ENCODE results near the gene NUP88.
"Not testable (repeated sequence)": the region's sequence is repeated elsewhere in the genome, so short reads cannot be mapped to it uniquely, and the experiment has no call there.

Gene NUP88

DNA sequence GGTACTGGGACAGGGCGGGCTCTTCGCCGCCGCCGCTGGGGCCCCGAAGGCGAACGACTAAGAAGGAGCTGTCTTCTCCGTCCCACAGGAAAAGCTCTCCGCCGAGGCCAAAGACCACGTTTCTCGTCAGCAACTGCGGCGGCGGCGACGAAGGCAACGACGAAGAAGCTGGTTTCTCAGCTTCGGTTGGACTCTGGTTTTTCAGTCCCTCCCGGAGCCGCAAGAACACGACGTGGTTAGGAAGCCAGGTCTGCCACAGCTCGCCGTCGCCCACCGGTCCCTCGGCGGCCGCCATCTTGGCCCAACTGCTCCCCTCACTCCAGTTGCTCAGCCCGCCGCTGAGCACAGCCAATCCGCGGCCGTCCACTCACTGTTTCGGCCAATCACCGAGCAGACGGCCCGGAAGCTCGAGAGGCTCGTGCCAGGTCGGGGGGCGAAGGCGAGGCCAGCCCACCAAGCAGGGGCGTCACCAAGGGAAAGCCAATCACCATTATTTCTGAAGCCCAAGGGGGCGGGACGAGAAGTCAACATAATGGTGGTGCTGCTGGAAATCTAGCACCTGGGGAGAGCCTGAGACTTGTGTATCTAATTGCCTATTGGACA lies at the start of gene NUP88:
TSS of gene NUP88 (minus strand) at position 307 of the 603 bp plus-strand sequence. CDS start at position 295, 12 bp downstream.
- peak; percentile 90 to 96 for DNase-seq (ENCODE audit: low read depth in 2 of 2)

DNA sequence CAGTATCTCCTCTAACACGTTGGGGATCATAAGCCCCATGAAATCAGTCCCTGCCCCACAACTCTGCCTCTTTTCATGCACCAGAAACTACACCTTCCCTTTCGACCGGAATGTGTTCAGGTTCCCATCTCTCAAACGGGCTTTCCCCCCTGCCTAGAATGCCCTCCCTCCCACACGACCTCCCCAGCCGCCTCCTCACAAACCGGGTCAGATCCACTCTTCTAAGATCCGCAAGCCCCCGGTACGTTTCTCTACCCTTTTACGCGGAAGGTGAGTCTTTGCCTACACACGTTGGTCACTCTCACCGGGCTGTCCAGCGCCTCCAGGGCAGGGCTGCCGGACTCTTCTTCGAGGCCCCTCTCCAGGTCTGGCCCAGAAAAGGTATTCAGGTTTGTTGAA lies 48.6 kb upstream of the NUP88 start:
- no peak for DNase-seq (ENCODE audit: low read depth in 2 of 2)

DNA sequence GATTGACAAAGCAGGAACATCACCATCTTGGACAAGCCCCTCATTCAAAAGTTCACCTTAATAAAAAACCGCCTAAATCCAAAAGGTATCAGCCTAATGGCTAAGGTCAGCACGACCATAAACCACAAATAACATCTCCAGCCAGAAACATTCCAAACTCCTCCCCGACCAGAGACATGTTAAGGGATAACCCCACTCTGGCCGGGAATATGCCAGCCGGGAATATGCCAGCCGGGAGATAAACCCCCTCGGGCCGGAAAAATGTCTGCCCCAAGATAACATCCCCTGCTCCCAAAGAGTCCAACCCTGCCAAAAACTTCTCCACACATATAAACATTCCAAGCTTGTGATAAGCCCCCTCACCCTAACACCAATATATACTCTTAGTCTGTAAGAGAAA lies 48.0 kb upstream of the NUP88 start:
- DNase-seq (ENCODE audit: low read depth in 2 of 2) = no peak

DNA sequence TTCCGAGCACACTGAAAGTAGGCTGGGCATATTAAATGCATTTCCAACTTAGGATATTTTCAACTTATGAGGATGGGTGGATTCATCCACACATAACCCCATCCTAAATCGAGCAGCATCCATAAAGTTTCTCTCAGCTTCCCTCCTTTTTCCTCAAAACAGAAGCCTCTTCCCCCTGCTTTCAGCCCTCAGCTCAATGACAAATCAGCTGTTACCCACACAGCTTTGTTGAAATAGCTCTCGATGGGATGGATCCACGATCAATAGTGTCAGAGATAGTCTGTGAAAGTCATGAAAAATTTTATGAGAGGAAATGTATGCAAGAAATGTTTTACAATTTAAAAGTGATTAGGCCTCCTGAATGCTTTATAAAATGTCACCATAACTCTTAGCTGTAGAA lies 46.8 kb upstream of the NUP88 start:
- DNase-seq (ENCODE audit: low read depth in 2 of 2) = no peak

DNA sequence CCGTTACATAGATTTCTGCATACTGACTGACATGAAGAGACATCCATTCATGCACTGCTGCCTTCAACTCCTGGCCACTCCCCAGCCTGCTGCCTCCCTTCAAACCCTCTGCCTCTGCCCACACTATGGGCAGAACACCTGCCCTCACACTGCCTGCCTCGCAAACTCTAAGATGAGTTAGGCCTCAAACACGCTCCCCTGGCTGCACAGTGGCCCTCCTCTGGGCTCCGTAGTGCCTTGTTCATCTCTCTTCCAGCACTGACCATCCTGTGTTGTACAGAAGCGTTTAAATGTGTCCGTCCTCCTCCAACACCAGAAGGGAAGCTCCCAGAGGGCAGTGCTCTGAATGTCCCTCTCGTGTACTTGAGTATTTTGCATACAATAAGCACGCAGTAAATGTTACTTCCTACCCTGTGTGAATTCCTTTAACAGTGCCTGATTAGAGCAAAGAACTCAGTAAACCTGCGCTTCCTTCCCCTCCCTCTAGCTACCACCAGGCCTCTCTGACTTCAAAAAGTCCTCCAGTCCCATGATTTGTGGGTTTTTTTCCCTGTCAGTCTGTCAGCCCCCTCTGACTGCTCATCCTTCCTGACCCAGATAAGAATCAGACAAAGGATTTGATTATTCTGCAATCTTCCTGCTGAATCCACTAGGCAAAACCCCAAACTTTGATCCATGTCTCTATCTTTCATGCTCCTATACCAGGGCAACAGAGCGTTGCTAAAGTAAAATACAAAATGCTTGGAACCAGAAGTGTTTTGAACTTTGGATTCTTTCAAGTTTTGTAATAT lies 45.5 kb upstream of the NUP88 start:
- no peak for DNase-seq (ENCODE audit: low read depth in 2 of 2)

DNA sequence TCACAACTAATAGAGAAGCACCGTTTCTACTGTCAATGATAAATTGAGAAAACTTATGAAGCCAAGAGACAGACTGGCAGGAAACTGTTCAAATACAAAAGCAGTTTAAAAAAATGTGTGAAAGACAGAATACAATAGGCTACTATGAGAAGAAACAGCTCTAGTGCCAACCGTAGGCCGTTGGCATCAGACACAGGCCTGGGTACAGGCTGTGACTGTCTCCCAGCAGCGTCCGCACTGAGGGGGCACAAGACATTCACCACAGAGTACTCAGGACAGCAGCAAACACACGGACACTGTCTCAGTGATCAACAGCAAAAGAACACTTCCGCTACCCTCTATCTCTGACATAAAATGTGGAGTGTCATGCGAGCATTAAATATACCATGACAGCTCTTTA lies 27.3 kb upstream of the NUP88 start:
- no peak for DNase-seq (ENCODE audit: low read depth in 2 of 2)

DNA sequence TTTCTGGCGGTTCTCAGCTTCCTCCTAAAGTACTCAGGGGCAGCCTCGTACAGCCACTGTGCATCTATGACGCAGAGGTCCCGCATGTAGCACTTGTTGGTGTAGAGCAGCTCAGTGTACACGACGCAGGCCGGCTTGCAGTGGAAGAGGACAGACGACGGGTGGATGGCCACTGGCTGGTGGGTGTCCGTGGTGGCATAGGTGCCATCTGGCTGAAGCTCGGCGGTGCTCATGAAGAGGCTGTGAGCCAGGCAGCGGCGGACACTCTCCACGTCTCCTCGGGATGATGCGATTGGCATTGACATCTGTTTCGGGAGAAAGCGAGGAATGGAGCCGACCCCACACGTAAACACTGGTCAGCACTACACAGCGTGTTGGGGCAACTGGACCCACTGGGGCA lies 24.7 kb upstream of the NUP88 start:
- DNase-seq (ENCODE audit: low read depth in 2 of 2) = no peak

DNA sequence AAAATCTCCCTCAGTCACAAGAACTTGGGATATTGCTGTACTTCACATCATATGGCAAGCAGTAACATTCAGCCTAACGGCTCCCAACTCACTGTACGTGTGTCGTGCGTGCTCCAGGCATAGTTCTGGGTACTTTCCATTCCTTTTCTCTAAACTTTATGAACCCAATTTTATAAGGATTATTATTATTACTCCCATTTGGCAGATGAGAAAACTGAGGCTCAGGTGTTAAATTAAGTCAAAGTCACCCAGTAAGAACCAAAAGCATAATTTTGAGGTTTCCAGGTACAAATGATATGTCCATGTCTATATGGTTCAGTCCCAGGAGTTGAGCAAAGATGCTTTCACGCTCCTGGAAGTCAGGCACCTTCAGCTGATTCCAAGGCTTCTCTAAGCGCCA lies 24.3 kb upstream of the NUP88 start:
- DNase-seq (ENCODE audit: low read depth in 2 of 2) = no peak

DNA sequence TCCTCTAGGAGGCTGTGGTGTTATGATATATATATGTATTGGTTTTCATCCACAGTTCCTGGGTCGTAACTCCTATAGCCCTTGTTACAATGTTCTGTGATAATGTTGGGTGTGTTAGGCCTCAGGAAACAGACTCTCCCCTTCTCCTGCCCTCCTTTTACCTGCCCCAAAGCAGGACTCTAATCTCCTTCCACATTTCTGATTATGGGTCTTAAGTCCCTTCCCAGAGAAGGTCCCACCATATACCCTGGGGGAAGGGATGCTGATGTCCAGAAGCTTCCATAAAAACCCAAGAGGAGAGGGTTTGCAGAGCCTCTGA lies 19.9 kb upstream of the NUP88 start:
- no peak for DNase-seq (ENCODE audit: low read depth in 2 of 2)

DNA sequence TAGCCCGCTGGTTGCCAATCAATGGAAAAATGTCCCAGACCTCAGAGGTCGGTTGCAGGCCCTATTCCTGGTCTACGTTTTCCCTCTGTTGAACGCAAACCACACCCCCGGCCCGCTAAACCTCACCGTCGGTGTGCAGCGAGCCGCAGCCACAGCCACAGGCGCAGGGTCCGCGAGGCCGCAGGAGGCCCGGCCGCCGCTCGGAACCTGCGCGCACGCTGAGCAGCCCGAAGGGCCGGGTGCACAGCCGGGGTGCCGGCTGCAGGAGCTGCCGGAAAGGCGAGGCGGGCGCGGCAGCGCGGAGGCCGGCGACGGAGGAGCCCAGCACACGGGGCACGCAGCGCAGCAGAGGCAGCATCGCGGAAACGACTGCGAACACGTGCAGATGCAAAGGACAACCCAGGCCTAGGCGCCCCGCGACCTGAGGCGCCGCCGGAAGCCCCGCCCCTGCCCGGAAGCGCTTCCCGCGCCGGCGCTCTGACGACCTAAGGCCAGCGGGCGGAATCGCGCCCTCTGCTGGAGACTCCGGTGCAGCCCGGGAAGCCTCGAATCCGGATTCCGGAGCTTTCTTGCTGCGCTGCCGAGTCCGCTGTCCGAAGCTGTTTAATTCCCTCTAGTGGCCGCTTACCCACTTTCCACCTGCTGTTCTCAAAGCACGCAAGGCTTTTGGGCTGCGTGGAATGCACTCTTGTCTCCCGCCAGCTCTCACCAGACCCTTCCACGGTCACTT lies 19.4 kb upstream of the NUP88 start, which contains the start of gene C1QBP:
TSS of gene C1QBP (minus strand) at position 440 of the 730 bp plus-strand sequence. CDS start at position 358, 82 bp downstream.
- DNase-seq (ENCODE audit: low read depth in 2 of 2) = peak; percentile 86 to 90

DNA sequence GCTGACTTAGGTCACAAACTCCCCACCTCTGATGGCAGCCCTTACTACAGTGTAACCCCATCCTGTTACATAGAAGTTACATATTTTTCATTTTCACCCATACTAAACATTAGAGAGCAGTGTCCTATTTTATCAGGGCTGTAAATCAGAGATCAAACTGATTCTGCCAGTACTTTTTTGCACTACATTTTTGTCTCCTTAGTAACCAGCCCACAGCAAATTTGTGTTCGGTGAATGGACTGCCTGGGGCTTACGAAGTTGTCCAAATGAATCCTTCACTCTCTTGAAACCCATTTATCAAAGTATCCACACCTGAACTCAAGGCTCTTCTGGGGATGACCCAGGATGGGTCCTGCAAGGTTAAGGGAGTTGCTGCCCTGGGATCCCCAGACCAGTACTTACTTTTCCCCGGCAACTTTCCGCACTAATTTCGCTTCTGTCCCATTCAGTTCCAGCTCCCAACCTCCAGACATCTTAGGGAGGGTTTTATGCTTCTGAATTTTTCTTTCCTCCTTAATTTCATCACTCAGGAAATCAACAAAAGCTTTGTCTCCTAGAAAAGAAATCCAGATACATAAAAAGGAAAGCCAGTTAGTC lies 18.4 kb upstream of the NUP88 start:
- DNase-seq (ENCODE audit: low read depth in 2 of 2) = no peak

DNA sequence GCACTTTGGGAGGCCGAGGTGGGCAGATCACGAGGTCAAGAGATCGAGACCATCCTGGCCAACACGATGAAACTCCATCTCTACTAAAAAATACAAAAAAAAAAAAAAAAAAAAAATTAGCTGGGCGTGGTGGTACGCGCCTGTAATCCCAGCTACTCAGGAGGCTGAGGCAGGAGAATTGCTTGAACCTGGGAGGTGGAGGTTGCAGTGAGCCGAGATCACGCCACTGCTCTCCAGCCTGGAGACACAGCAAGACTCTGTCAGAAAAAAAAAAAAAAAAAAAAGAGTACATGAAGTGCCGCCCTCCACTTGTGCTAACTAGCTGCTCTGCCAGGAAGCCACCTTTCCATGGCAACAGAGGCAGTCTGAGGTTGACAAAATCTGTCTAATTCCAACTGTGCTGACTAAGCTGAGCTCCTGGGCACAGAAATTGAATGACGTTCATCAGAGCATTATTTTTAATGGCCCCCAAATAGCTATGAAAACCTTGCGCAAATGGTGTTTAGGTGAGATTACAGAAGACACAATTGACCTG lies 16.4 kb upstream of the NUP88 start:
- DNase-seq (ENCODE audit: low read depth in 2 of 2) = not testable (repeated sequence)

DNA sequence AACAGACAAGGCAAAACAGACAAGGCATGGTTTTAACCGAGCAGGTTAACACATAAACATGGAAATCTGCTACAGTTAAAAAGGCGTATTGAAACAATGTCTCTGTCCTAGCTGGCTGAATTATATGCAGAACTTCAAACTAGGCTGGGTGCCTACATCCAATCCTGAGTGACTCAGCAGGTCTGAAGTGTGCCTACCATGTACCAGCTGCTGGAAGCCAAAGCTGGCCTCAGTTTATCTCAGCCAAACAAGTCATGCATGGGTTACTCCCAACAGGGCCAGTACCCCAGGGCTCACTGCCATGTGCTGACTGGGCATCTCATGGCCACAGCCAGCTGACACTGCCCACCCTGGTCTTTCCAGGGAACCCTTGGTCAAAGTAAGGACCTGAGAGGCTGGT lies 15.5 kb upstream of the NUP88 start:
- no peak for DNase-seq (ENCODE audit: low read depth in 2 of 2)

DNA sequence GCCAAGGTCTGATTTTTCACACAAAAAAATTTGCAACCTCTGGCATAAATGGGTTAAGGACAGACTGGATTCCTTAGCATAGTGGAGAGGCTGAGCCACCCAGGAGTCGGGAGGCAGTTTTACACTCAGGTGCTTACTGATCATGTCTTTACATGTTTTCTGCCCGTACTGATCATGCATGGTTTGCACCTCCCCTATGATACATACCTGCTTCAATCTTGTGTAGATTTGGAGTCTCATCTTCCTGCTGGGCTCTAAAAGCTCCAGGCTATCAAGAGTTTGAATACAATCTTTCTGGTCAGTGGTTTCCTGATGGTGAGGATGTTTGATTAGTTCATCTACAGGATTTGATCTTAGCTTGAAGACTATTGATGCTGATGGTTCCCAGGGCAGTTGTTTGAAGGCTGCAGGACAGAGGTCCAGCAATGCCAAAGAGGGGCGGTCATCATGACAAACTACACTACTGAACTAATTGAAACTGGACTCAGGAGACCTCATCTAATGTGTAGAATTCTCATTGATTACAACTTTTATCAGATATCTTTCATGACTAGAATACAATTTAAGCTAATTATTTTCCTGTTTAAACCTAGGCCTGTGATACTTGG lies 12.6 kb upstream of the NUP88 start:
- no peak for DNase-seq (ENCODE audit: low read depth in 2 of 2)

DNA sequence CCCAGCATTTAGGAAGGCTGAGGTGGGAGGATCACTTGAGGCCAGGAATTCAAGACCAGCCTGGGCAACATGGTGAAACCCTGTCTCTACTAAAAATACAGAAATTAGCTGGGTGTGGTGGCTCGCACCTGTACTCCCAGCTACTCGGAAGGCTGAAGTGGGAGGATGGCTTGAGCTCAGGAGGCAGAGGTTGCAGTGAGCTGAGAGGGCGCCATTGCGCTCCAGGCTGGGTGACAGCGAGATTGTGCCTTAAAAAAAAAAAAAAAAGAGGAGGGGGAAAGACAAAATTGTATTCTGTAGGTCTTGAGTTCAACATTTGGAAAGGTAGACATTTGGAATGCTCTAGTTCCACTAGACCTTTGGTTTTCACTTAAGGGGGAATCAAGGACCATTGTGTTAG lies 11.8 kb upstream of the NUP88 start:
- not testable (repeated sequence) for DNase-seq (ENCODE audit: low read depth in 2 of 2)

DNA sequence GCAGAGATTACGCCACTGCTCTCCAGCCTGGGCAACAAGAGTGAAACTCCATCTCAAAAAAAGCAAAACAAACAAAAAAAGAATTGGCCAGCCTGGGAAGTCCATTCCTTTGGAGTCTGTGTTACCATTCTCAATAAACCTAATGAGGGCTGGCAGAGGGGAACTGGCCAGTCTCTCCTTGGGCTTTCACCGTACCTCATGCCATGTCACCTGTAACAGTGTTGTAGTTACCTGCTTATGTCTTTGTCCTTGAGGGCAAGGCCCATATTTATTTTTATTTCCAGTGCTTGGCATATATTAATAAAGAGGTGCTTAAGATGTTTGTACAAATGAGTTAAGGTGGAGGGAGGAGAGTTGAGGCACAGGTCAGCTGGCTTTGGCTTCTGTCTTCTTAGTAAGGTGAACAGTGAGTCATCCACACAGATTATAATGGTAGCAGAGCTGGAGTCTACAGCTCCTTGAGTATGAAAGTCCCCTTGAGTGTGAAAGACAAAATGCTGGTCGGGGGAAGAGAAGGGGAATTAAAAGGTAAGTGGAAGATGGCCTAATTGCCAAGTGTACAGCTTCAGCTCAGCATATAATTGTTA lies 11.0 kb upstream of the NUP88 start:
- DNase-seq (ENCODE audit: low read depth in 2 of 2) = no peak

DNA sequence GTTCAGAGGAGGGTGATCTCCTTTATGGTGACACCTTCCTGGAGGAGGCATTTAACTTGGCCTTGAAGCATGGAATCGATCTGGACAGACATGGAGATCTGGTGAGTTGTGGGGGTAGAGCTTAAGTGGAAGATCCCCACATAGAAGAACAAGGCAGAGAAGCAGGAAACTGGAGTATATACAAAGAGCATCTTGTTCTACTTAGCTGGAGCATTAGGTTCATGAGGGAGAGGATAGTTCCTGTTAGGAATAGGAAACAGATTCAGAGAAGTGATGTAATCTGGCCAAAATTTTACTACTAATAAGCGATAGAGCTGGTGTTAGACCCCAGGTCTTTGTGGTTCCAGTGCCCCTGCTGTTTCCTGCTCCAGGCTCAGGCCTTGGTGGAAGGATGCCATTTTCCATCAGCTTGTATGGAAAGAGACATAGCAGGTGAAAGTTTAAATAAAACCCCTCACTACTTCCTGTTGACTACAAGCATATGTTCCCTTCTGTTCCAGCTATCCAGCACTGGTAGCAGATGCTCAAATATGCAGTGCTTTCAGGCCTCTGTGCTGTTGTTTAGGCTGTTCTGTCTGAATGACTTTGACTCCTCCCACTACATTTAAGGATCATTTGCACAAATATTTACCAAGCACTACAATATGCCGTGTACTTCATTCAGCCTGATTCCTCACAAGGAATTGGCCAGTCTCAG lies 9.9 kb upstream of the NUP88 start:
- DNase-seq (ENCODE audit: low read depth in 2 of 2) = no peak

DNA sequence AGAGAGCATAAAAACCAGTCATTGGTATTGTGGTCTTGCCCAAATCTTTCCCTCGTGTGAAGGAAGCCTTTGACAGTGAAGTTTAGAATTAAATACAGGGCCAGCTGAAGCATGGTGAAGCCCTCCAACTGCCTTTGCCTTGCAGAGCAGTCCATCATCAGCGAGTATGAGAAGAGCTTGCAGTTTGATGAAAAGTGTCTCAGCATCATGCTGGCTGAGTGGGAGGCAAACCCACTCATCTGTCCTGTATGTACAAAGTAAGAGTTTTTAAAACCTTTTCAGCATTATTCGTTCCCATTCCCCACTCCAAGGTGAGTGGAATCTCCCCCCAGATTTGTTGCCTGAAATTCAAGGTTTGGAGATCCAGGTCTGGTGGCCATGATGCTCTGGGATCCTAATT lies 6.4 kb upstream of the NUP88 start:
- no peak for DNase-seq (ENCODE audit: low read depth in 2 of 2)

DNA sequence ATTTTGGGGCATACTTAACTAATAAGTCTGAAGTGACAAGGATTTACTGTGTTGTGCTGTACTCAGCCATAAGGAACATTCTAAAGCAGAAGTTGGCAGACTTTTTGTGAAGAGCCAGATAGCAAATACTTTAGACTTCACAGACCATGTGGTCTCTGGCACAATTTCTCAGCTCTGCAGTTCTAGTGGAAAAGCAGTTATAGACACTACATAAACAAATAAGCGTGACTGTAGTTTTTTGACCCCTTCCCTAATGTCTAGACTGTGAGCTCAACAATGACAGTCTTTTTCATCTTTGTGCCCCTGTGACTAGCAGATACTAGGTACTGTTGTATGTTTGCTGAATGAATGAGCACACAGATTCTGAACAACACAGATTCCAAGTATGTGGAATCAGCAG lies 5.4 kb upstream of the NUP88 start:
- DNase-seq (ENCODE audit: low read depth in 2 of 2) = no peak

DNA sequence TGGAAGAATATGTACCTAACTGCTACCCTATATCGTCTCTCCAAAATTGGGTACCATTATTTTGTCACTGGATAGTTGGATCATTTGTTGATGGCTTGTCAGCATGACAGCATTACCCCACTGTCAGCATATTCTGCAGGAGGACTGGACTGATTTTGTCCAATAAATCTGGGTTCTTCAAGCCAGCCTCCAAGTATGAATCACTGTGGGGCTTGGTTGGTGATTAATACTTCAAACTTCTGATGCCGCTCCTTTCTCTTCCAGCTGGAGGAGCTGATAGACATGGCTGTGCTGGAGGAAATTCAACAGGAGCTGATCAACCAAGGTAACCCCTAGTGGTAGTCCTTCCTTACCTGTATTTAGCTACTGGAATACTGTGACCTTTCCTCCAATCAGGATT lies 3.0 kb upstream of the NUP88 start:
- no peak for DNase-seq (ENCODE audit: low read depth in 2 of 2)
